Measurements from ENCODE around the gene PLAC8L1.

The PLAC8L1 gene

GRCh38 chr5:146072595-146072994 lies 32.8 kb downstream of the PLAC8L1 start:
- no peak for DNase-seq (ENCODE audit: low spot score)
- TF ChIP-seq CTCF (IDR thresholded peaks at IDR 0.05), result no peak
- Histone ChIP-seq H3K27ac (no peak overlapping the region), H3K4me3 (no peak overlapping the region)

GRCh38 chr5:146071171-146071570 lies 34.2 kb downstream of the PLAC8L1 start:
- Histone ChIP-seq H3K27ac (no peak overlapping the region), H3K4me3 (no peak overlapping the region)
- TF ChIP-seq CTCF (IDR thresholded peaks at IDR 0.05), result no peak
- DNase-seq (ENCODE audit: low spot score), result no peak

- H3K4me3 ChIP-seq, result no peak overlapping the region
- TF ChIP-seq CTCF (IDR thresholded peaks at IDR 0.05), result no peak
- H3K27ac ChIP-seq, result no peak overlapping the region
- no peak for DNase-seq (ENCODE audit: low spot score)
Observed at GRCh38 chr5:146070746-146071145, 34.6 kb downstream of the PLAC8L1 start.

- no peak overlapping the region for H3K27ac ChIP-seq
- no peak overlapping the region for H3K4me3 ChIP-seq
- TF ChIP-seq CTCF (IDR thresholded peaks at IDR 0.05), result no peak
- DNase-seq (ENCODE audit: low spot score), result no peak
Observed at GRCh38 chr5:146069780-146070099, 35.6 kb downstream of the PLAC8L1 start.

GRCh38 chr5:146068977-146069779 lies 36.2 kb downstream of the PLAC8L1 start:
- no peak for DNase-seq (ENCODE audit: low spot score)
- Histone ChIP-seq H3K4me3 (no peak overlapping the region), H3K27ac (no peak overlapping the region)
- TF ChIP-seq CTCF (IDR thresholded peaks at IDR 0.05), result no peak

GRCh38 chr5:146068206-146068605 lies 37.2 kb downstream of the PLAC8L1 start:
- TF ChIP-seq CTCF (IDR thresholded peaks at IDR 0.05), result no peak
- H3K4me3 ChIP-seq, result no peak overlapping the region
- peak; percentile 70 for DNase-seq (ENCODE audit: low spot score)
- no peak overlapping the region for H3K27ac ChIP-seq

GRCh38 chr5:146066968-146067367 lies 38.4 kb downstream of the PLAC8L1 start:
- DNase-seq (ENCODE audit: low spot score), result no peak
- TF ChIP-seq CTCF (IDR thresholded peaks at IDR 0.05), result no peak
- no peak overlapping the region for H3K27ac ChIP-seq
- no peak overlapping the region for H3K4me3 ChIP-seq

All from coronary artery (tissue), 2 donors.